Pancreas (tissue), 10 donors: Measurements from ENCODE around the gene CLP1. TPM values are rescaled to one million over a fixed set of nuclear protein-coding genes. Genes with fewer than 3 reads are reported as not detected.
"Not testable (repeated sequence)": the region's sequence is repeated elsewhere in the genome, so short reads cannot be mapped to it uniquely, and the experiment has no call there.

ENCODE experiments used
- ATAC-seq, 4 donors: fragments of 200-7000 bp; cut with Tn5 transposase; one replicate each; pipeline versions ENCODE4 v1.8.0 to v1.9.1; 2020; ENCODE audit warnings: mild to moderate bottlenecking in 4 of 4, moderate library complexity in 4 of 4
- DNase-seq, 6 donors: peaks; one replicate each; pipeline ENCODE4 v3.0.0-alpha.2; 2020
- FAIRE-seq: peaks from 2 replicates; lab custom pipeline; 2012; peaks lifted over from hg19 to GRCh38; lab: Jason Lieb, UNC
- H3K27ac ChIP-seq, 4 donors: fragments of 200-600 bp; sonication (generic); 1 replicate in 3 of 4; 2 replicates in 1 of 4; pipeline versions ENCODE4 v1.5.0 to v1.8.0; 2020
- H3K27me3 ChIP-seq, 4 donors: fragments of 200-600 bp; one replicate each; pipeline ENCODE4 v1.8.0; 2021
- H3K36me3 ChIP-seq, 3 donors: fragments of 200-600 bp; sonication (generic) in 1 of 3; one replicate each; pipeline versions ENCODE4 v1.5.0 to v1.8.0; 2020 to 2021
- H3K4me1 ChIP-seq, 3 donors: fragments of 200-600 bp; one replicate each; pipeline ENCODE4 v1.8.0; 2021
- H3K4me3 ChIP-seq, 4 donors: fragments of 200-600 bp; sonication (generic) in 2 of 4; one replicate each; pipeline versions ENCODE4 v1.5.0 to v1.8.0; 2020 to 2021
- H3K9me3 ChIP-seq, 4 donors: fragments of 200-600 bp; one replicate each; pipeline ENCODE4 v1.8.0; 2021
- WGBS, 2 donors: extraction: QIAGEN DNeasy Blood & Tissue Kit; methylation state at CpG; one replicate each; pipeline ENCODE4 v1.1.7; 2013; 5-methylcytosine and 5-hydroxymethylcytosine counted together
- intact Hi-C, 3 donors: fragments of 100-400 bp; cut with DNase I; formaldehyde crosslinking; loops; one replicate each; pipeline versions ENCODE4 v1.11.1 to v1.14.2; 2022
- polyA plus RNA-seq, 2 donors: library from polyadenylated mRNA; stranded (reverse); fragments of 200-250 nt; gene quantifications; one replicate each; pipeline ENCODE4 v1.2.3, GENCODE V29; 2013
- total RNA-seq, 6 donors: library from RNA; stranded (reverse); fragmentation: NEBNext Ultra II Directional in 4 of 6; extraction: Animal tissue kit (Norgen Biotek cat#: 25700) in 4 of 6; gene quantifications; one replicate each; pipeline versions ENCODE4 v1.2.1 to v1.2.4, GENCODE V29; 2021 to 2023
- TF ChIP-seq, protein P1 (sequence below), 4 donors: fragments of 200-600 bp; sonication (generic) in 3 of 4; IDR thresholded peaks; one replicate each; pipeline versions ENCODE4 v1.5.0 to v1.8.0; 2021; ENCODE audit warnings: antibody characterized with exemption in 4 of 4
- donor health status: healthy with polysubstance abuse.
- donor health status: DM: no; HTN: no; CAD: no; lungs with moderate emphysema.
- donor health status: DM: no; HTN: no; CAD: no.
- donor health status: control.
- donor health status: control.
- donor health status: Bipolar disorder and iron deficiency.
- donor health status: DM: yes; HTN: yes; CAD: no.
- donor health status: DM: no; HTN: no; CAD: no.
- donor health status: DM: no; HTN: no; CAD: no.
- donor health status: DM: yes; HTN: yes; CAD: no.

Gene CLP1
- total and polyA plus RNA-seq, 8 donors, result 3.2 to 8.0 (median 6.1) TPM

DNA sequence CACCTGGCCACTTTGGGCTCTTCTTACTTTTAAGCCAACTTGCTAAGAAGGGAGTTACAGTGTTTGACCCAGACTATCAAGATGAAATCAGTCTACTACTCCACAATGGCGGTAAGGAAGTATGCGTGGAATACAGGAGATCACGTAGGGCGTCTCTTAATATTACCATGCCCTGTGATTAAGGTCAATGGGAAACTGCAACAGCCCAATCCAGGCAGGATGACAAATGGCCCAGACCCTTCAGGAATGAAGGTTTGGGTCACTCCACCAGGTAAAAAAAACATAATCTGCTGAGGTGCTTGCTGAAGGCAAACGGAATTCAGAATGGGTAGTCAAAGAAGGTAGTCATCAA is 6.8 kb upstream of the CLP1 start:
- H3K9me3 ChIP-seq, result no peaks in the 10 kb centered on the region
- no peak for DNase-seq
- no peaks in the 10 kb centered on the region for H3K36me3 ChIP-seq
- H3K4me1 ChIP-seq, result no peaks in the 10 kb centered on the region
- H3K27me3 ChIP-seq, result peaks cover 0 to 9% (median 0%) of the 10 kb centered on the region in 4 donors
- no peak for ATAC-seq
- intact Hi-C loops, result no loop called here
- TF ChIP-seq, protein P1, sequence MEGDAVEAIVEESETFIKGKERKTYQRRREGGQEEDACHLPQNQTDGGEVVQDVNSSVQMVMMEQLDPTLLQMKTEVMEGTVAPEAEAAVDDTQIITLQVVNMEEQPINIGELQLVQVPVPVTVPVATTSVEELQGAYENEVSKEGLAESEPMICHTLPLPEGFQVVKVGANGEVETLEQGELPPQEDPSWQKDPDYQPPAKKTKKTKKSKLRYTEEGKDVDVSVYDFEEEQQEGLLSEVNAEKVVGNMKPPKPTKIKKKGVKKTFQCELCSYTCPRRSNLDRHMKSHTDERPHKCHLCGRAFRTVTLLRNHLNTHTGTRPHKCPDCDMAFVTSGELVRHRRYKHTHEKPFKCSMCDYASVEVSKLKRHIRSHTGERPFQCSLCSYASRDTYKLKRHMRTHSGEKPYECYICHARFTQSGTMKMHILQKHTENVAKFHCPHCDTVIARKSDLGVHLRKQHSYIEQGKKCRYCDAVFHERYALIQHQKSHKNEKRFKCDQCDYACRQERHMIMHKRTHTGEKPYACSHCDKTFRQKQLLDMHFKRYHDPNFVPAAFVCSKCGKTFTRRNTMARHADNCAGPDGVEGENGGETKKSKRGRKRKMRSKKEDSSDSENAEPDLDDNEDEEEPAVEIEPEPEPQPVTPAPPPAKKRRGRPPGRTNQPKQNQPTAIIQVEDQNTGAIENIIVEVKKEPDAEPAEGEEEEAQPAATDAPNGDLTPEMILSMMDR (IDR thresholded peaks at IDR 0.05), result no peak
- no peak overlapping the region for H3K4me3 ChIP-seq
- 61 to 63% methylated on average over 5 of the region's 5 CpGs for WGBS, 2 donors
- FAIRE-seq, result no peak
- no peak overlapping the region for H3K27ac ChIP-seq

DNA sequence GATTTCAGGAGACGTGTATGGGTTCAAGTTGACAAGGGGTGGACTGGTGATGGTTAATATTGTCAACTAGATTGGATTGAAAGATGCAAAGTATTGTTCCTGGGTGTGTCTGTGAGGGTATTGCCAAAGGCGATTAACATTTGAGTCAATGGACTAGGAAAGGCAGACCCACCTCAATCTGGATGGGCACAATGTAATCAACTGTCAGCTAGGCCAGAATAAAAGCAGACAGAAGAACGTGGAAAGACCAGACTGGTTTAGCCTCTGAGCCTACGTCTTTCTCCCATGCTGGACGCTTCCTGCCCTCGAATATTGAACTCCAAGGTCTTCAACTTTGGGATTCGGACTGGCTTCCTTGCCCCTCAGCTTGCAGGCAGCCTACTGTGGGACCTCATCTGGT is 6.2 kb upstream of the CLP1 start:
- H3K4me3 ChIP-seq, result no peak overlapping the region
- ATAC-seq (no peak), DNase-seq (no peak), FAIRE-seq (no peak)
- H3K9me3 ChIP-seq, result no peaks in the 10 kb centered on the region
- peaks cover 0 to 9% (median 0%) of the 10 kb centered on the region in 4 donors for H3K27me3 ChIP-seq
- H3K36me3 ChIP-seq, result no peaks in the 10 kb centered on the region
- WGBS, 2 donors, result 59 to 69% methylated on average over 7 of the region's 7 CpGs
- TF ChIP-seq, protein P1 (IDR thresholded peaks at IDR 0.05), result no peak
- no peaks in the 10 kb centered on the region for H3K4me1 ChIP-seq
- intact Hi-C loops, result no loop called here
- H3K27ac ChIP-seq, result no peak overlapping the region

DNA sequence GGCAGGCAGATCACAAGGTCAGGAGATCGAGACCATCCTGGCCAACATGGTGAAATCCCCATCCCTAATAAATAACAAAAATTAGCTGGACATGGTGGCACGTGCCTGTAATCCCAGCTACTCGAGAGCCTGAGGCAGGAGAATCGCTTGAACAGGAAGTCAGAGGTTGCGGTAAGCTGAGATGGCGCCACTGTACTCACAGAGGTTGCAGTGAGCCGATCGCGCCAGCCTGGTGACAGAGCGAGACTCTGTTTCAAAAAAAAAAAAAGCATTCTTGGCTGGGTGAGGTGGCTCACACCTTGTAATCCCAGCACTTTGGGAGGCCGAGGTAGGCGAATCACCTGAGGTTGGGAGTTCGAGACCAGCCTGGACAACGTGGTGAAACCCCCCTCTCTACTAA is 5.3 kb upstream of the CLP1 start:
- H3K4me3 ChIP-seq, H3K9me3 ChIP-seq, DNase-seq, H3K27me3 ChIP-seq, H3K27ac ChIP-seq, ATAC-seq, intact Hi-C loops, H3K4me1 ChIP-seq, H3K36me3 ChIP-seq, FAIRE-seq: not testable (repeated sequence)
- WGBS, 2 donors, result 74 to 76% methylated on average over 14 of the region's 14 CpGs

DNA sequence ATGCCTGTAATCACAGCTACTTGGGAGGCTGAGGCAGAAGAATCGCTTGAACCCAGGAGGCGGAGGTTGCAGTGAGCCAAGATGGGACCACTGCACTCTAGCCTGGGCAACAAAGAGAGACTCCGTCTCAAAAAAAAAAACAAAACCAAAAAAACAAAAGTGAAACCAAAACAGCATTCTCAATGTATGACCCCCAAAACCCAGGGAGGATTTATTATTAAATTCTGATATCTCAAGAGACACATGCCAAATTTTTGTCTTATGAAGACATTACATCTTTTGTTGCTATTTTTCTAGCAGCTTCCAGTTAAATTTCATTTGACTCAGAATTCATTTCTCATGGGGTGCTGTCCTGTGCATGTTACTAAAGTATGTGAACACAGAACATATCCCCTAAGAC is 4.9 kb upstream of the CLP1 start:
- ATAC-seq (no peak), DNase-seq (no peak), FAIRE-seq (no peak)
- Histone ChIP-seq H3K27me3 (peaks cover 0 to 9% (median 0%) of the 10 kb centered on the region in 4 donors), H3K4me1 (peaks cover 0 to 5% (median 4%) of the 10 kb centered on the region in 3 donors), H3K36me3 (no peaks in the 10 kb centered on the region), H3K4me3 (no peak overlapping the region), H3K27ac (no peak overlapping the region), H3K9me3 (no peaks in the 10 kb centered on the region)
- TF ChIP-seq, protein P1 (IDR thresholded peaks at IDR 0.05), result no peak
- WGBS, 2 donors, result 72 to 79% methylated on average over 3 of the region's 3 CpGs
- intact Hi-C loops, result no loop called here

DNA sequence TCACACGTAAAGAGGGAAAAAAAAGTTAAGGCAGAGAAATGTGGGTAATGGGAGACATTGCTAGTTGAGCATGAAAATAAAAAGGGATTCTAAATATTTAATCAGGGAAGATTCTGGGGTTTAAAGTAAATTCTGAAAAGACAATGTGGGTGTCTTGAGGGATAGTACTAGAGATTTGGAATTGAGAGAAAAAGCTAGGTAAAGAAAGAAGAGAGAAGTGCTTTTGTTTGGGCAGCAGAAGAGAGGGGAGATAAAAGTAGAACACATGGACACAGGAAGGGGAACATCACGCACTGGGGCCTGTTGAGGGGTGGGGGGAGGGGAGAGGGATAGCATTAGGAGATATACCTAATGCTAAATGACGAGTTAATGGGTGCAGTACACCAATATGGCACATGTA is 4.4 kb upstream of the CLP1 start:
- H3K4me1 ChIP-seq, result peaks cover 0 to 5% (median 4%) of the 10 kb centered on the region in 3 donors
- no peaks in the 10 kb centered on the region for H3K9me3 ChIP-seq
- intact Hi-C loops, result no loop called here
- DNase-seq (no peak), ATAC-seq (no peak), FAIRE-seq (no peak)
- peaks cover 0 to 9% (median 0%) of the 10 kb centered on the region in 4 donors for H3K27me3 ChIP-seq
- TF ChIP-seq, protein P1 (IDR thresholded peaks at IDR 0.05), result no peak
- H3K27ac ChIP-seq, result no peak overlapping the region
- no peaks in the 10 kb centered on the region for H3K36me3 ChIP-seq
- no peak overlapping the region for H3K4me3 ChIP-seq
- WGBS, 2 donors, result 42 to 48% methylated on average over 3 of the region's 3 CpGs
